ENCODE results near the gene DCPS. TPM values are rescaled to one million over a fixed set of nuclear protein-coding genes. Genes with fewer than 3 reads are reported as not detected.
A peak's percentile ranks its signal among the peaks of the same experiment; 100 is the strongest.

Gene DCPS
- total RNA-seq, 1 experiment from 2014 or later: 26.2 TPM

DNA sequence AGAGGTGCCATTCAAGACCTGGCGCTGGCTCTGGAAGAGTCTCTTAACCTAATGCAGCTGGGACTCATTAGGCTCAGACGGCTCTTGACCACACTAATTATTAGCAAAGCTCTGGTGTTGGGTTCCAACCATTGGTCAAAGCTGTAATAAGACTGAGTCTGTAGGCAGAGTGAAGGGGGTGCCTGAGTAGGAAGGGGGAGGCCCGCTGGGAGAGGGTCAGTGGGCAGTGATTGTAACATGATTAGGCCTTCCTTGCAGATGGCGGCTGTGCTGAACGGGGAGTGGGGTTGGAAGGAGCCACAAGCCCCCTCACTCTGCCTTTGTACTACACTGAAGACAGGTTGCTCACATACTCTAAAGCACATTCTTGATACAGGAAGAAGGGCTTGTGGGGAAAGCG is 40.4 kb upstream of the DCPS start:
- no peaks in the 10 kb centered on the region for H3K9me3 Mint-ChIP-seq
- POLR2A ChIA-PET: no interaction called here
- H3K27ac Mint-ChIP-seq: no peak overlapping the region
- CTCF ChIA-PET: no interaction called here
- H3K27me3 Mint-ChIP-seq (ENCODE audit: low read depth): no peaks in the 10 kb centered on the region
- TF ChIP-seq CREB1 (CRISPR knock-in tag; IDR thresholded peaks at IDR 0.05): no peak
- TF ChIP-seq SP1 (CRISPR knock-in tag; conservative IDR thresholded peaks at IDR 0.05): no peak
- TF ChIP-seq GRHL2 (CRISPR knock-in tag; IDR thresholded peaks at IDR 0.05; ENCODE audit: insufficient replicate concordance, severe bottlenecking): no peak
- no peak for TF ChIP-seq ZNF121 (CRISPR knock-in tag; IDR thresholded peaks at IDR 0.05)
- TF ChIP-seq, protein P1, sequence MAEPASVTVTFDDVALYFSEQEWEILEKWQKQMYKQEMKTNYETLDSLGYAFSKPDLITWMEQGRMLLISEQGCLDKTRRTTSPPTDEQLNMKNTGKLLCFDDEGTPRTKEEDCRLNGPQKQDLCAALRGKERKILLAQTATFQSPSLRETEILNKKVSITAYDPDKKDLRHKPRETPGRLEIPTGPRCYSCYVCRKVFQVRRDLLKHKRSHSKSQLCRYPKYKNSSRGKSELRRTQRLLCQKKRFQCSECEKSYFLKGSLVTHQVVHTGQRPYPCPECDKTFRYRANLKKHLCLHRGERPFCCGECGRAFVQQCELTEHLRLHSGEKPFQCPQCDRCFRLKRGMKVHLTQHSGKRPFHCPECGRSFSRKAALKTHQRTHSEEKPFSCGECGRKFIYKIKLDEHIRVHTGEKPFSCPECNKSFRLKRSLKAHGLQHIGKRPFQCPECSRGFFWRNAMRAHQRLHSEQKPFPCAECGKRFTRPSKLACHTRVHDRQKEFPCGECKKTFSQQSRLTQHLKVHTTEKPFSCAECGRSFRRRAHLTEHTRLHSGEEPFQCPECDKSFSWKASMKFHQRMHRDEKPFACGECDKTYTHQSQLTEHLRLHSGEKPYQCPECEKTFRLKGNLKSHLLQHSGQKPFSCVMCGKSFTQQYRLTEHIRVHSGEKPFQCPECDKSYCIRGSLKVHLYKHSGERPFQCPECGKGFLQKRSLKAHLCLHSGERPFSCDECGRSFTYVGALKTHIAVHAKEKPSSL (CRISPR knock-in tag; conservative IDR thresholded peaks at IDR 0.05): no peak
- no peak for TF ChIP-seq KAT7 (CRISPR knock-in tag; IDR thresholded peaks at IDR 0.05; ENCODE audit: borderline replicate concordance)
- no peak for TF ChIP-seq ATF6 (CRISPR knock-in tag; IDR thresholded peaks at IDR 0.05)
- TF ChIP-seq, protein P2, sequence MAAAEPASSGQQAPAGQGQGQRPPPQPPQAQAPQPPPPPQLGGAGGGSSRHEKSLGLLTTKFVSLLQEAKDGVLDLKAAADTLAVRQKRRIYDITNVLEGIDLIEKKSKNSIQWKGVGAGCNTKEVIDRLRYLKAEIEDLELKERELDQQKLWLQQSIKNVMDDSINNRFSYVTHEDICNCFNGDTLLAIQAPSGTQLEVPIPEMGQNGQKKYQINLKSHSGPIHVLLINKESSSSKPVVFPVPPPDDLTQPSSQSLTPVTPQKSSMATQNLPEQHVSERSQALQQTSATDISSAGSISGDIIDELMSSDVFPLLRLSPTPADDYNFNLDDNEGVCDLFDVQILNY (CRISPR knock-in tag; IDR thresholded peaks at IDR 0.05): no peak
- TF ChIP-seq ZNF232 (CRISPR knock-in tag; IDR thresholded peaks at IDR 0.05): no peak
- TF ChIP-seq FOXK1 (CRISPR knock-in tag; IDR thresholded peaks at IDR 0.05): no peak
- TF ChIP-seq ETV6 (CRISPR knock-in tag; IDR thresholded peaks at IDR 0.05): no peak
- TF ChIP-seq FOXP1 (CRISPR knock-in tag; IDR thresholded peaks at IDR 0.05; ENCODE audit: borderline replicate concordance): no peak
- TF ChIP-seq E2F4 (CRISPR knock-in tag; IDR thresholded peaks at IDR 0.05; ENCODE audit: borderline replicate concordance, low read depth): no peak
- no peak for TF ChIP-seq PRDM15 (CRISPR knock-in tag; IDR thresholded peaks at IDR 0.05)
- TF ChIP-seq MYBL2 (CRISPR knock-in tag; IDR thresholded peaks at IDR 0.05): no peak
- no peak for TF ChIP-seq OVOL2 (CRISPR knock-in tag; IDR thresholded peaks at IDR 0.05; ENCODE audit: borderline replicate concordance)
- H3K4me3 Mint-ChIP-seq: no peak overlapping the region
- peaks cover 65% of the 10 kb centered on the region for H3K36me3 Mint-ChIP-seq
- no peak for ATAC-seq
- no peak for DNase-seq (ENCODE audit: low spot score)
- H3K4me1 Mint-ChIP-seq: peaks cover 5% of the 10 kb centered on the region

DNA sequence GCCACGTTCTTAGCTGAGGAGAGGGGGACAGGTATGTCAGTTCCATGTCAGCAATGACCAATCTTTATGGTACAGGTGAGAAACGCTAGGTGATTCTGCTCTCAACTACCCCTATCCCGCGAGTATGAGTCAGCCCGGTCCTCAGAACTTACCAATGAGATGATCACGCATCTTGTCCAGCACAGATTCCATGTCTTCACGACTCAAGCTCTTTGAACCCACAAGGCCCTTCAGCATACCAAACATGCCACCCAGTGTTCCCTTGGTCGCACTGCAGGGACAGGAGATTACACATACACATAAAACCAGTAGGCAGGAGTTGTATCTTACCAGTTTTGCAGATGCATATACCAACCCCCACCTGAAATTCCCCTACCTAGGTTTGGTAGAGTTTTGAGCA is 38.0 kb upstream of the DCPS start:
- DNase-seq (ENCODE audit: low spot score): no peak
- Mint-ChIP-seq H3K4me3 (peak overlapping the region; percentile 17; the same call in 1 of the 2 replicates), H3K27me3 (ENCODE audit: low read depth) (no peaks in the 10 kb centered on the region), H3K9me3 (no peaks in the 10 kb centered on the region), H3K4me1 (peaks cover 15% of the 10 kb centered on the region), H3K27ac (no peak overlapping the region), H3K36me3 (peaks cover 59% of the 10 kb centered on the region)
- ATAC-seq: no peak
- POLR2A ChIA-PET: no interaction called here
- CTCF ChIA-PET: no interaction called here
- no peak for TF ChIP-seq ESRRA (CRISPR knock-in tag; IDR thresholded peaks at IDR 0.05; ENCODE audit: borderline replicate concordance)
- no peak for TF ChIP-seq TEAD4 (CRISPR knock-in tag; IDR thresholded peaks at IDR 0.05)
- no peak for TF ChIP-seq CTCF (IDR thresholded peaks at IDR 0.05)
- TF ChIP-seq E2F1 (CRISPR knock-in tag; IDR thresholded peaks at IDR 0.05): no peak
